Measurements from ENCODE around the gene DNAJA4.

GRCh38 chr15:78257681-78258080 lies 6.7 kb upstream of the DNAJA4 start:
- no peak for TF ChIP-seq POLR2AphosphoS5 (IDR thresholded peaks at IDR 0.05)
- TF ChIP-seq CTCF (IDR thresholded peaks at IDR 0.05), result no peak
- no peak for TF ChIP-seq POLR2A (IDR thresholded peaks at IDR 0.05)
